Fibroblast of lung (primary cell): ENCODE measurements around the gene DUSP15. TPM values are rescaled to one million over a fixed set of nuclear protein-coding genes. Genes with fewer than 3 reads are reported as not detected.

Experiments used
- DNase-seq, 2 donors: peaks; one replicate each; pipeline versions ENCODE4 v3.0.0 to v3.0.0-alpha.2; 2010; ENCODE audit warnings: low read depth in 2 of 2
- H2AFZ ChIP-seq: 2 replicates; pipeline ENCODE4 v1.5.1; 2012; ENCODE audit warnings: low read length, control low read depth, inconsistent platforms
- H3K27ac ChIP-seq: 2 replicates; pipeline ENCODE4 v1.5.1; 2011; ENCODE audit warnings: low read length, control low read depth; ENCODE audit not compliant: insufficient read depth
- H3K27me3 ChIP-seq: 2 replicates; pipeline ENCODE4 v1.5.1; 2011; ENCODE audit warnings: mild to moderate bottlenecking, low read length; ENCODE audit not compliant: control insufficient read depth, insufficient read depth
- H3K36me3 ChIP-seq: 2 replicates; pipeline ENCODE4 v1.5.1; 2011; ENCODE audit warnings: low read length; ENCODE audit not compliant: control insufficient read depth, insufficient read depth
- H3K4me1 ChIP-seq: 2 replicates; pipeline ENCODE4 v1.5.1; 2011; ENCODE audit warnings: low read length; ENCODE audit not compliant: control insufficient read depth, insufficient read depth; ENCODE audit errors: extremely low read depth
- H3K4me2 ChIP-seq: 2 replicates; pipeline ENCODE4 v1.5.1; 2011; ENCODE audit warnings: low read length, control low read depth; ENCODE audit not compliant: insufficient read depth; ENCODE audit errors: extremely low read depth
- H3K4me3 ChIP-seq, 4 experiments: fragments of 200-600 bp in 1 of 4; sonication (generic) in 1 of 4; replicated peaks in 1 of 4; 2 replicates each; pipeline ENCODE4 v1.5.1; 2011 to 2016; ENCODE audit warnings: low read length in 4 of 4, low read depth in 3 of 4, mild to moderate bottlenecking in 3 of 4, control low read depth in 2 of 4, inconsistent platforms in 1 of 4, mixed read lengths in 1 of 4; ENCODE audit not compliant: insufficient read depth in 1 of 4; ENCODE audit errors: control extremely low read depth in 1 of 4
- H3K79me2 ChIP-seq: 2 replicates; pipeline ENCODE4 v1.5.1; 2012; ENCODE audit warnings: mild to moderate bottlenecking, low read length, inconsistent platforms; ENCODE audit not compliant: control insufficient read depth, insufficient read depth
- H3K9ac ChIP-seq: 2 replicates; pipeline ENCODE4 v1.5.1; 2011; ENCODE audit warnings: mild to moderate bottlenecking, low read length, control low read depth; ENCODE audit not compliant: insufficient read depth
- H3K9me3 ChIP-seq: 2 replicates; pipeline ENCODE4 v1.5.1; 2012; ENCODE audit warnings: low read depth, low read length; ENCODE audit not compliant: control insufficient read depth, insufficient read depth
- H4K20me1 ChIP-seq: 2 replicates; pipeline ENCODE4 v1.5.1; 2011; ENCODE audit warnings: low read length; ENCODE audit not compliant: control insufficient read depth, insufficient read depth; ENCODE audit errors: extremely low read depth
- CTCF ChIP-seq, 2 donors: IDR thresholded peaks in 1 of 2; conservative IDR thresholded peaks in 1 of 2; 1 replicate in 1 of 2; 2 replicates in 1 of 2; pipeline ENCODE4 v1.5.1; 2011 to 2012; ENCODE audit warnings: low read length in 2 of 2, control low read depth in 1 of 2, inconsistent platforms in 1 of 2, low read depth in 1 of 2, mild to moderate bottlenecking in 1 of 2
- EZH2 ChIP-seq: IDR thresholded peaks from 2 replicates; pipeline ENCODE4 v1.5.1; 2012; ENCODE audit warnings: low read length, control low read depth, mild to moderate bottlenecking; ENCODE audit errors: missing control alignments
- polyA plus RNA-seq, 2 donors: library from polyadenylated mRNA; depleted of rRNA in 1 of 2; stranded (reverse) in 1 of 2; unstranded in 1 of 2; fragments of >200 nt; gene quantifications; 2 replicates each; pipeline ENCODE4 v1.2.1, GENCODE V29; 2011 to 2012; ENCODE audit warnings: missing spikeins in 1 of 2
- total RNA-seq: library from RNA; depleted of rRNA; stranded (reverse); fragments of >200 nt; gene quantifications from 2 replicates; pipeline ENCODE4 v1.2.1, GENCODE V29; 2014

DUSP15 gene
- total and polyA plus RNA-seq, 2 donors (not counting 1 experiment from before 2014, with no cell fraction given) = 0.14 TPM; not detected in 1

- no peak for DNase-seq
- no peaks in the 10 kb centered on the region for H3K9me3 ChIP-seq
- no peak overlapping the region for H2AFZ ChIP-seq
- peaks cover 2% of the 10 kb centered on the region for H3K4me1 ChIP-seq
- TF ChIP-seq CTCF (conservative IDR thresholded peaks at IDR 0.05 in 1 of 2, IDR thresholded peaks at IDR 0.05 in 1 of 2; ENCODE audit: low read depth in 1 of 2, low read length in 2 of 2) (no peak), EZH2 (no peak)
- H3K4me3 ChIP-seq = no peak overlapping the region
- H3K9ac ChIP-seq = no peak overlapping the region
- no peak overlapping the region for H3K27ac ChIP-seq
- no peaks in the 10 kb centered on the region for H4K20me1 ChIP-seq
- H3K4me2 ChIP-seq = no peak overlapping the region
- H3K79me2 ChIP-seq = no peaks in the 10 kb centered on the region
- H3K27me3 ChIP-seq = peaks cover 16% of the 10 kb centered on the region
- H3K36me3 ChIP-seq = no peaks in the 10 kb centered on the region
These were observed 22.0 kb downstream of the DUSP15 start for GRCh38 chr20:31848088-31848999.

- H3K9me3 ChIP-seq = no peaks in the 10 kb centered on the region
- H3K27me3 ChIP-seq = peaks cover 16% of the 10 kb centered on the region
- DNase-seq = no peak
- no peaks in the 10 kb centered on the region for H3K79me2 ChIP-seq
- no peak overlapping the region for H2AFZ ChIP-seq
- no peak overlapping the region for H3K4me2 ChIP-seq
- H3K9ac ChIP-seq = no peak overlapping the region
- no peak overlapping the region for H3K4me3 ChIP-seq
- no peaks in the 10 kb centered on the region for H3K36me3 ChIP-seq
- no peak for TF ChIP-seq EZH2
- TF ChIP-seq CTCF (conservative IDR thresholded peaks at IDR 0.05 in 1 of 2, IDR thresholded peaks at IDR 0.05 in 1 of 2; ENCODE audit: low read depth in 1 of 2, low read length in 2 of 2) = no peak
- no peak overlapping the region for H3K27ac ChIP-seq
- H3K4me1 ChIP-seq = peaks cover 18% of the 10 kb centered on the region
- H4K20me1 ChIP-seq = no peaks in the 10 kb centered on the region
These were observed 23.6 kb downstream of the DUSP15 start for GRCh38 chr20:31846793-31847138.

- Histone ChIP-seq H3K4me3 (no peak within 1 kb of the TSS), H3K9me3 (no peaks in the 10 kb centered on the region), H3K36me3 (no peaks in the 10 kb centered on the region), H3K27ac (no peak within 1 kb of the TSS), H3K4me1 (peaks cover 28% of the 10 kb centered on the region), H3K27me3 (peaks cover 16% of the 10 kb centered on the region), H3K9ac (no peak within 1 kb of the TSS), H4K20me1 (no peaks in the 10 kb centered on the region), H3K4me2 (no peak within 1 kb of the TSS), H3K79me2 (no peaks in the 10 kb centered on the region), H2AFZ (no peak within 1 kb of the TSS)
- TF ChIP-seq CTCF (conservative IDR thresholded peaks at IDR 0.05 in 1 of 2, IDR thresholded peaks at IDR 0.05 in 1 of 2; ENCODE audit: low read depth in 1 of 2, low read length in 2 of 2) (no peak), EZH2 (no peak)
- no peak for DNase-seq
These were observed 24.9 kb downstream of the DUSP15 start, which contains the start of gene FOXS1 for GRCh38 chr20:31845300-31845863. TSS of gene FOXS1 (minus strand) at chr20:31845604. CDS start at chr20:31845542, 62 bp downstream.
